GM21390 (cell line): ENCODE measurements around the gene NISCH.

Experiments used
- ATAC-seq: cut with Tn5 transposase; IDR thresholded peaks from one replicate; pipeline ENCODE4 v1.9.1; 2021; ENCODE audit not compliant: unreplicated experiment

Gene NISCH

GRCh38 chr3:52511509-52511908, 56.1 kb downstream of the NISCH start:
- no peak for ATAC-seq

- ATAC-seq: no peak
Observed at GRCh38 chr3:52512105-52512504, 56.7 kb downstream of the NISCH start.

- no peak for ATAC-seq
Observed at GRCh38 chr3:52512727-52513126, 57.3 kb downstream of the NISCH start.

- ATAC-seq: no peak
Observed at GRCh38 chr3:52513281-52513680, 57.9 kb downstream of the NISCH start.

- ATAC-seq: no peak
Observed at GRCh38 chr3:52514576-52514975, 59.2 kb downstream of the NISCH start.

GRCh38 chr3:52515192-52515591, 59.8 kb downstream of the NISCH start:
- no peak for ATAC-seq

GRCh38 chr3:52516509-52517195, 61.2 kb downstream of the NISCH start:
- ATAC-seq: no peak

GRCh38 chr3:52517796-52518722, 62.7 kb downstream of the NISCH start:
- ATAC-seq: no peak

- ATAC-seq: no peak
Observed at GRCh38 chr3:52518723-52519444, 63.5 kb downstream of the NISCH start.

- ATAC-seq: no peak
Observed at GRCh38 chr3:52519445-52520140, 64.2 kb downstream of the NISCH start.

GRCh38 chr3:52520141-52520667, 64.8 kb downstream of the NISCH start:
- ATAC-seq: no peak

- no peak for ATAC-seq
Observed at GRCh38 chr3:52520716-52521487, 65.5 kb downstream of the NISCH start.

- ATAC-seq: no peak
Observed at GRCh38 chr3:52521488-52521824, 66.1 kb downstream of the NISCH start.

GRCh38 chr3:52521881-52522650, 66.7 kb downstream of the NISCH start:
- no peak for ATAC-seq

GRCh38 chr3:52522651-52523251, 67.3 kb downstream of the NISCH start:
- no peak for ATAC-seq

- ATAC-seq: no peak
Observed at GRCh38 chr3:52523386-52524257, 68.2 kb downstream of the NISCH start.

- no peak for ATAC-seq
Observed at GRCh38 chr3:52524258-52524751, 68.9 kb downstream of the NISCH start.
